Smooth muscle cell (in vitro differentiated cells): ENCODE data around the gene TNXB. TPM values are rescaled to one million over a fixed set of nuclear protein-coding genes. Genes with fewer than 3 reads are reported as not detected.
"Not testable (repeated sequence)": the region's sequence is repeated elsewhere in the genome, so short reads cannot be mapped to it uniquely, and the experiment has no call there.

Experiments
- DNase-seq: peaks from one replicate; lab custom pipeline; 2025; ENCODE audit not compliant: unreplicated experiment; lab: John Stamatoyannopoulos, UW
- H2AFZ ChIP-seq: fragments of 200-600 bp; sonication (generic); 2 replicates; pipeline ENCODE4 v1.6.0; 2016; ENCODE audit warnings: antibody characterized with exemption, low read depth, mild to moderate bottlenecking
- H3F3A ChIP-seq: fragments of 200-600 bp; sonication (generic); 2 replicates; pipeline ENCODE4 v1.6.0; 2017; ENCODE audit warnings: antibody characterized with exemption, low read depth
- H3K27ac ChIP-seq: fragments of 200-600 bp; sonication (generic); 2 replicates; pipeline ENCODE4 v1.5.1; 2016; ENCODE audit warnings: low read depth, mild to moderate bottlenecking
- H3K27me3 ChIP-seq: fragments of 200-600 bp; sonication (generic); 2 replicates; pipeline ENCODE4 v1.6.1; 2016; ENCODE audit warnings: low read depth, mild to moderate bottlenecking
- H3K36me3 ChIP-seq: fragments of 200-600 bp; sonication (generic); 2 replicates; pipeline ENCODE4 v1.5.1; 2016; ENCODE audit warnings: low read depth
- H3K4me1 ChIP-seq: fragments of 200-600 bp; sonication (generic); 2 replicates; pipeline ENCODE4 v1.5.1; 2016; ENCODE audit warnings: low read depth
- H3K4me2 ChIP-seq: fragments of 200-600 bp; sonication (generic); 2 replicates; pipeline ENCODE4 v1.6.0; 2016; ENCODE audit warnings: mild to moderate bottlenecking
- H3K4me3 ChIP-seq: fragments of 200-600 bp; sonication (generic); 2 replicates; pipeline ENCODE4 v1.5.1; 2016; ENCODE audit warnings: mild to moderate bottlenecking
- H3K79me2 ChIP-seq: fragments of 200-600 bp; sonication (generic); 2 replicates; pipeline ENCODE4 v1.6.0; 2016; ENCODE audit warnings: low read depth, mild to moderate bottlenecking
- H3K9ac ChIP-seq: fragments of 200-600 bp; sonication (generic); 2 replicates; pipeline ENCODE4 v1.6.0; 2016; ENCODE audit warnings: low read depth
- H3K9me3 ChIP-seq: fragments of 200-600 bp; sonication (generic); replicated peaks from 2 replicates; pipeline ENCODE4 v1.5.1; 2016; ENCODE audit warnings: low read depth
- H4K20me1 ChIP-seq: fragments of 200-600 bp; sonication (generic); 2 replicates; pipeline ENCODE4 v1.6.0; 2016; ENCODE audit warnings: low read depth
- CTCF ChIP-seq: fragments of 200-600 bp; sonication (generic); IDR thresholded peaks from 2 replicates; pipeline ENCODE4 v1.5.1; 2017; ENCODE audit warnings: borderline replicate concordance, mild to moderate bottlenecking, antibody characterized with exemption; ENCODE audit not compliant: insufficient read depth, poor library complexity, severe bottlenecking
- WGBS: methylation state at CpG from one replicate; pipeline ENCODE4 v1.1.7; 2016; ENCODE audit warnings: low lambda C conversion rate; 5-methylcytosine and 5-hydroxymethylcytosine counted together
- polyA plus RNA-seq: library from polyadenylated mRNA; unstranded; fragments of >200 nt; fragmentation: Nextera tagmentation; extraction: Ambion mirVana; gene quantifications from 2 replicates; pipeline ENCODE4 v1.2.1, GENCODE V29; 2016
- total RNA-seq: library from RNA; depleted of rRNA; stranded (reverse); fragments of >200 nt; gene quantifications from 2 replicates; pipeline ENCODE4 v1.2.3, GENCODE V29; 2014

The TNXB gene
- total and polyA plus RNA-seq, 2 experiments from 2014 or later, result 1.1 TPM

GRCh38 chr6:32056254-32056653, 52.9 kb downstream of the TNXB start:
- Histone ChIP-seq H3K9me3 (no peaks in the 10 kb centered on the region), H2AFZ (no peak overlapping the region), H3K27me3 (no peaks in the 10 kb centered on the region), H3K4me1 (no peaks in the 10 kb centered on the region), H3K36me3 (no peaks in the 10 kb centered on the region), H3K4me3 (no peak overlapping the region), H3K9ac (no peak overlapping the region), H3K4me2 (no peak overlapping the region), H3F3A (no peaks in the 10 kb centered on the region), H4K20me1 (no peaks in the 10 kb centered on the region), H3K27ac (no peak overlapping the region), H3K79me2 (no peaks in the 10 kb centered on the region)
- no peak for DNase-seq
- no peak for TF ChIP-seq CTCF
- 91% methylated on average over 7 of the region's 7 CpGs for WGBS

- not testable (repeated sequence) for H3K9ac ChIP-seq, H3K27me3 ChIP-seq, H2AFZ ChIP-seq, H3K4me1 ChIP-seq, H3F3A ChIP-seq, H3K79me2 ChIP-seq, H3K4me2 ChIP-seq, H4K20me1 ChIP-seq, H3K27ac ChIP-seq, H3K9me3 ChIP-seq, DNase-seq, H3K36me3 ChIP-seq, H3K4me3 ChIP-seq
- 97% methylated on average over 21 of the region's 21 CpGs for WGBS
Measured at GRCh38 chr6:32055756-32056155, 53.4 kb downstream of the TNXB start.

GRCh38 chr6:32053314-32053713, 55.8 kb downstream of the TNXB start:
- H3K27me3 ChIP-seq, H3K27ac ChIP-seq: not testable (repeated sequence)

GRCh38 chr6:32052626-32053025, 56.5 kb downstream of the TNXB start:
- not testable (repeated sequence) for DNase-seq, H3K27me3 ChIP-seq, H2AFZ ChIP-seq, H3K4me3 ChIP-seq, H3K36me3 ChIP-seq, H3K9me3 ChIP-seq, H3K9ac ChIP-seq, H3K4me2 ChIP-seq, H3K79me2 ChIP-seq, H3F3A ChIP-seq, H4K20me1 ChIP-seq, H3K27ac ChIP-seq, H3K4me1 ChIP-seq
- 85% methylated on average over 20 of the region's 20 CpGs for WGBS

More at GRCh38 chr6:32053314-32053713, 55.8 kb downstream of the TNXB start:
- H2AFZ ChIP-seq, H4K20me1 ChIP-seq, H3K36me3 ChIP-seq, DNase-seq, H3K4me1 ChIP-seq, H3K4me3 ChIP-seq, H3K9ac ChIP-seq, H3K4me2 ChIP-seq, H3F3A ChIP-seq, H3K9me3 ChIP-seq, H3K79me2 ChIP-seq: not testable (repeated sequence)
- WGBS, result 96% methylated on average over 13 of the region's 13 CpGs

GRCh38 chr6:32050562-32050961, 58.6 kb downstream of the TNXB start:
- Histone ChIP-seq H3F3A (no peaks in the 10 kb centered on the region), H3K27me3 (no peaks in the 10 kb centered on the region), H4K20me1 (no peaks in the 10 kb centered on the region), H3K4me2 (no peak overlapping the region), H3K4me1 (peaks cover 2% of the 10 kb centered on the region), H3K9me3 (no peaks in the 10 kb centered on the region), H3K79me2 (no peaks in the 10 kb centered on the region), H3K36me3 (no peaks in the 10 kb centered on the region), H3K4me3 (no peak overlapping the region), H2AFZ (no peak overlapping the region), H3K9ac (no peak overlapping the region), H3K27ac (no peak overlapping the region)
- WGBS, result 90% methylated on average over 5 of the region's 5 CpGs
- DNase-seq, result no peak
- no peak for TF ChIP-seq CTCF

GRCh38 chr6:32049736-32050135, 59.4 kb downstream of the TNXB start:
- not testable (repeated sequence) for H3K27ac ChIP-seq, H3K4me1 ChIP-seq, DNase-seq, H3K4me3 ChIP-seq, H3F3A ChIP-seq, H3K79me2 ChIP-seq, H3K9ac ChIP-seq, H2AFZ ChIP-seq, H3K36me3 ChIP-seq, H4K20me1 ChIP-seq, H3K9me3 ChIP-seq, H3K4me2 ChIP-seq, H3K27me3 ChIP-seq
- 97% methylated on average over 11 of the region's 11 CpGs for WGBS

GRCh38 chr6:32049149-32049548, 60.0 kb downstream of the TNXB start:
- not testable (repeated sequence) for H3K4me1 ChIP-seq, H3K27me3 ChIP-seq, H3K36me3 ChIP-seq, H3F3A ChIP-seq, H3K27ac ChIP-seq, H4K20me1 ChIP-seq, H3K79me2 ChIP-seq, H3K4me2 ChIP-seq, DNase-seq, H3K4me3 ChIP-seq, H3K9ac ChIP-seq, H2AFZ ChIP-seq, H3K9me3 ChIP-seq
- WGBS, result 97% methylated on average over 21 of the region's 21 CpGs
